ENCODE data around the gene SKIL.

- TF ChIP-seq CTCF (conservative IDR thresholded peaks at IDR 0.05; ENCODE audit: low read depth, low read length) (no peak), EZH2phosphoT487 (IDR thresholded peaks at IDR 0.05; ENCODE audit: borderline replicate concordance, low read length) (no peak), EZH2 (IDR thresholded peaks at IDR 0.05; ENCODE audit: low read length, unreplicated experiment) (no peak)
Observed at GRCh38 chr3:170429050-170429449, 71.5 kb downstream of the SKIL start.

Data from PC-3 (cell line).